ENCODE data around the gene OAF. TPM values are rescaled to one million over a fixed set of nuclear protein-coding genes. Genes with fewer than 3 reads are reported as not detected.

OAF gene
- total RNA-seq: 100 to 1,000 TPM in 1 of 7 donors, 10 to 100 TPM in 6; 28.3 to 148 (median 82.6) TPM
- polyA plus RNA-seq: 10 to 100 TPM; 10.6 to 44.1 (median 20.5) TPM
- long read RNA-seq, donor 1, transcript OAF-201 (4 exons, 2,525 nt): major isoform, 19 of 26 reads
- long read RNA-seq, donor 1, partial matches to known transcripts: 6 of 26 reads
- long read RNA-seq, donor 1, other reads (novel, unspliced or antisense): 0 of 26 reads
- long read RNA-seq, donor 2, transcript OAF-201 (4 exons, 2,525 nt): major isoform, 24 of 37 reads
- long read RNA-seq, donor 2, partial matches to known transcripts: 12 of 37 reads
- long read RNA-seq, donor 2, other reads (novel, unspliced or antisense): 0 of 37 reads

- WGBS, 5 donors: 0 to 1% (median 1%) methylated on average over 54 to 108 of the region's 108 CpGs
- DNase-seq: peak; percentile 87
- Histone ChIP-seq H3K27me3 (replicated peaks in 1 of 7) (peaks cover 0 to 38% (median 0%) of the 10 kb centered on the region in 7 donors), H3K4me3 (peak within 1 kb of the TSS; percentile 45 to 88 (median 64)), H3K27ac (peak within 1 kb of the TSS; percentile 57 to 89 (median 81)), H3K4me1 (peaks cover 10 to 88% (median 55%) of the 10 kb centered on the region in 6 donors), H3K36me3 (peaks cover 0 to 10% (median 0%) of the 10 kb centered on the region in 6 donors), H3K9me3 (no peaks in the 10 kb centered on the region)
- intact Hi-C loops (cut with DNase I; ENCODE audit: low total_unique reads): no loop called here
- TF ChIP-seq POLR2AphosphoS5 (IDR thresholded peaks at IDR 0.05): peak; percentile 7 to 77 (median 70)
- peak in 1 of 3 donors; percentile 39 for TF ChIP-seq POLR2A (IDR thresholded peaks at IDR 0.05)
- TF ChIP-seq, protein P1, sequence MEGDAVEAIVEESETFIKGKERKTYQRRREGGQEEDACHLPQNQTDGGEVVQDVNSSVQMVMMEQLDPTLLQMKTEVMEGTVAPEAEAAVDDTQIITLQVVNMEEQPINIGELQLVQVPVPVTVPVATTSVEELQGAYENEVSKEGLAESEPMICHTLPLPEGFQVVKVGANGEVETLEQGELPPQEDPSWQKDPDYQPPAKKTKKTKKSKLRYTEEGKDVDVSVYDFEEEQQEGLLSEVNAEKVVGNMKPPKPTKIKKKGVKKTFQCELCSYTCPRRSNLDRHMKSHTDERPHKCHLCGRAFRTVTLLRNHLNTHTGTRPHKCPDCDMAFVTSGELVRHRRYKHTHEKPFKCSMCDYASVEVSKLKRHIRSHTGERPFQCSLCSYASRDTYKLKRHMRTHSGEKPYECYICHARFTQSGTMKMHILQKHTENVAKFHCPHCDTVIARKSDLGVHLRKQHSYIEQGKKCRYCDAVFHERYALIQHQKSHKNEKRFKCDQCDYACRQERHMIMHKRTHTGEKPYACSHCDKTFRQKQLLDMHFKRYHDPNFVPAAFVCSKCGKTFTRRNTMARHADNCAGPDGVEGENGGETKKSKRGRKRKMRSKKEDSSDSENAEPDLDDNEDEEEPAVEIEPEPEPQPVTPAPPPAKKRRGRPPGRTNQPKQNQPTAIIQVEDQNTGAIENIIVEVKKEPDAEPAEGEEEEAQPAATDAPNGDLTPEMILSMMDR (IDR thresholded peaks at IDR 0.05 in 8 of 11, conservative IDR thresholded peaks at IDR 0.05 in 3 of 11): peak in 8 of 11 experiments; percentile 7 to 41 (median 28)
Observed at GRCh38 chr11:120210626-120211521, at the start of gene OAF. Gene OAF, plus strand, starts transcription at chr11:120211032. Its CDS starts 248 bp downstream, at chr11:120211280.

DNA sequence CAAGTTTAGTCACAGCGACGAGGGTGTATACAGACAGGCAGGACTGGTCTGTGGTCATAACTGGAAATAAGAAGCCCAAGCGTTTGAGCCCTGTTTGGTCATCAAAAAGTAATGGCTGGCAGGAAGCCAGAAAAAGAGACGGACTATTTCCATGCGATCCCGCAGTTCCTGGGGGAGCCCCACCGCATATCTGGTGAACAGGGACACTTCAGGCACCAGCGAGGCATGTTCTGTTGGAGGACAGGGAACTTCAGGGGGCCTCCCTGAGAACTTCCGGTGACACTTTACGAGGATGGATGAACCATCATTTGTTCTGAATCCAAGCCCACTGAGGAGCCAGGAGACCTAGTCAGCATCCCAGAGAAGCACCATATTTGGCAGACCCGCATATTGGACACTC, 43.2 kb upstream of the OAF start:
- Histone ChIP-seq H3K27me3 (replicated peaks in 1 of 7) (peaks cover 0 to 89% (median 26%) of the 10 kb centered on the region in 7 donors), H3K9me3 (peaks cover 0 to 22% (median 11%) of the 10 kb centered on the region in 8 donors), H3K4me3 (no peak overlapping the region), H3K27ac (no peak overlapping the region), H3K4me1 (peaks cover 3 to 28% (median 21%) of the 10 kb centered on the region in 6 donors), H3K36me3 (no peaks in the 10 kb centered on the region)
- WGBS, 5 donors: 80 to 88% (median 81%) methylated on average over 11 of the region's 11 CpGs
- intact Hi-C loops (cut with DNase I; ENCODE audit: low total_unique reads): no loop called here
- DNase-seq: no peak
- TF ChIP-seq POLR2AphosphoS5 (IDR thresholded peaks at IDR 0.05) (no peak), POLR2A (IDR thresholded peaks at IDR 0.05) (no peak)
- TF ChIP-seq, protein P1 (IDR thresholded peaks at IDR 0.05 in 8 of 11, conservative IDR thresholded peaks at IDR 0.05 in 3 of 11): no peak

DNA sequence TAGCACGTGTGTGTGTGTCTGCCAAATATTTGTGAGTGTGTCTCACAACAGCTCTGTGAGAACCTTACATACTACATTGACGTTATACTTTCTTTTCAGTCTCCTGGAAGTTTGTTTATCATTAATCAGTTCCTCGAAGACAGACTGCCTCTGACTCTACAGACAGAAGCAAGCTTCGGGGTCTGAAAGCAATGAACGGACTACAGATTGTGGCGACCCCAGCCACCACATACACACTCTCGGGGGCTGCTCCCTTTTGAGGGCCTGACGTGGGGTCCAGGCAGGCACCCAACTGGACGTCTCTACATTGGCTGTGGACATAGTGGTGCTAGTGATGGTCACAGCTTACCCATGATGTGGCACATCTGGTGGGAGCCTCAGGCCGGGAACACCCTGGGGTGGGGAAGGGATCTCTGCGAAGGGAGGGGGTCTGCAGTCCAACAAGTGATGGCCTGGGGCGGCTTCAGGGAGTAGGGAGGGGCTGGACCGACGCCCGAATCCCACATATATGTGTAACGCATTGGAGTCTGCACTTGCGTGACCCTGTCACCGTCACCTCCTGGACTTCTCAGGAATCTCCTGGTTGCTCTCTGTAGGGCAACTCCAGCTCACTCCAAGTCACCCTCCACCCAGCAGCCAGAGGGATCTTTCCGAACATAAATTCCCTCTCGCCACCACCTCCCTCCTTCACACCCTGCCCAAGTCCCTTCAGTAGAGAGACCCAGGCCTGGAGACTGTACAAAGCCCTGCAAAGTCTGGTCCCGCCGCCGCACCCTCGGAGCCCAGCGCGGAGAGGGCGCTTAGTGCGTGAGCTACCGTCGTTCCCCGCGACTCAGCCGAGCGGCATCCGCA, 42.5 kb upstream of the OAF start:
- TF ChIP-seq POLR2A (IDR thresholded peaks at IDR 0.05) (no peak), POLR2AphosphoS5 (IDR thresholded peaks at IDR 0.05) (no peak)
- TF ChIP-seq, protein P1 (IDR thresholded peaks at IDR 0.05 in 8 of 11, conservative IDR thresholded peaks at IDR 0.05 in 3 of 11): no peak
- WGBS, 5 donors: 34 to 42% (median 39%) methylated on average over 34 to 35 of the region's 35 CpGs
- Histone ChIP-seq H3K9me3 (peaks cover 0 to 21% (median 11%) of the 10 kb centered on the region in 8 donors), H3K4me1 (peaks cover 3 to 31% (median 23%) of the 10 kb centered on the region in 6 donors), H3K36me3 (no peaks in the 10 kb centered on the region), H3K27ac (peak overlapping the region in 7 of 8 donors; percentile 46 to 78 (median 74)), H3K4me3 (peak overlapping the region; percentile 27 to 66 (median 36)), H3K27me3 (replicated peaks in 1 of 7) (peaks cover 0 to 94% (median 26%) of the 10 kb centered on the region in 7 donors)
- intact Hi-C loops (cut with DNase I; ENCODE audit: low total_unique reads): no loop called here
- DNase-seq: no peak

Data from spleen (tissue), 13 donors.